HG02981 (cell line): ENCODE measurements around the gene SIGLEC9.

Source experiments
- ATAC-seq: cut with Tn5 transposase; IDR thresholded peaks from one replicate; pipeline ENCODE4 v1.9.1; 2021; ENCODE audit warnings: mild to moderate bottlenecking, moderate library complexity; ENCODE audit not compliant: unreplicated experiment

The SIGLEC9 gene

GRCh38 chr19:51124729-51125128, at the start of gene SIGLEC9:
SIGLEC9 (plus strand) TSS chr19:51124906; CDS start chr19:51124975, 69 bp downstream.
- ATAC-seq: no peak

GRCh38 chr19:51075998-51076397, 48.7 kb upstream of the SIGLEC9 start:
- ATAC-seq: no peak

DNA sequence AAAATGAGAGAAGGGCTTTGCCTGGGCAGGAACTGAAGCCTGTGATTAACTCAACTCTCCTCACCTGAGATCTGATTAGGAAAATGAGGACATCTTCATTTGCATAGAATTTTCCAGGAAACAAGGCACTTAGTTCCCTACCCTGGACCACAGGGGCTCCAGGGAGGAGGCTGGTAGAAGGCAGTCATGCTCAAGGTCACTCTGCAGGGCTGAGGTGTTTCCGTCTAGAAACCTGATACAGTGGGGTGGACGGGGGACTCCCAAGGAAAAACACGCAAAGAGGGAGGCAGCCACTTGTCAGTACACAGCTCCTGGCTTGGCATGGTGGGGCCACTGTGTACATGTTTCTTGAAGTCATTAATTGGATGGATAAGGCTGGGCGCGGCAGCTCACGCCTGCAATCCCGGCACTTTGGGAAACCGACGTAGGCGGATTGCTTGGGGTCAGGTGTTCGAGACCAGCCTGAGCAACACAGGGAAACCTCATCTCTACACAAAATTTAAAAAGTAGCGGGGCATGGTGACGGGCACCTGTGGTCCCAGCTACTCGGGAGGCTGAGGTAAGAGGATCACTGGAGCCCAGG, 48.0 kb upstream of the SIGLEC9 start:
- ATAC-seq: no peak

- no peak for ATAC-seq
Measured at GRCh38 chr19:51078104-51078503, 46.6 kb upstream of the SIGLEC9 start.

DNA sequence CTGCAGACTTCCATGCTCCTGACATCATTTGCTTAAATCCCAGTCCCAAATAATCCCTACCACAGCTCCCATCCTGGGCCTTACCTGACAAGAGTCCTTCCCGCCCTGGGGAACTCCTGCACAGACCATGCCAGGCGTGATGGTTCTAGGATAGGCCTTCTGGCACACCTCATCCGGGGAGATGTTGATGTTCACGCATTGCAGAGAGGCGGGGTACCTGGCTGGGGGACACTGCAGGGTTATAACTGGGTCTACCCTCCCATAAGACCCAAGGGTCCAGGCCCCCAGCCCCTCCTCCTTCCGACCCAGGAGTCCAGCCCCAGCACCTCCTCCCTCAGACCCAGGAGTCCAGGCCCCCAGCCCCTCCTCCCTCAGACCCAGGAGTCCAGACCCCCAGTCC, 46.0 kb upstream of the SIGLEC9 start:
- no peak for ATAC-seq

DNA sequence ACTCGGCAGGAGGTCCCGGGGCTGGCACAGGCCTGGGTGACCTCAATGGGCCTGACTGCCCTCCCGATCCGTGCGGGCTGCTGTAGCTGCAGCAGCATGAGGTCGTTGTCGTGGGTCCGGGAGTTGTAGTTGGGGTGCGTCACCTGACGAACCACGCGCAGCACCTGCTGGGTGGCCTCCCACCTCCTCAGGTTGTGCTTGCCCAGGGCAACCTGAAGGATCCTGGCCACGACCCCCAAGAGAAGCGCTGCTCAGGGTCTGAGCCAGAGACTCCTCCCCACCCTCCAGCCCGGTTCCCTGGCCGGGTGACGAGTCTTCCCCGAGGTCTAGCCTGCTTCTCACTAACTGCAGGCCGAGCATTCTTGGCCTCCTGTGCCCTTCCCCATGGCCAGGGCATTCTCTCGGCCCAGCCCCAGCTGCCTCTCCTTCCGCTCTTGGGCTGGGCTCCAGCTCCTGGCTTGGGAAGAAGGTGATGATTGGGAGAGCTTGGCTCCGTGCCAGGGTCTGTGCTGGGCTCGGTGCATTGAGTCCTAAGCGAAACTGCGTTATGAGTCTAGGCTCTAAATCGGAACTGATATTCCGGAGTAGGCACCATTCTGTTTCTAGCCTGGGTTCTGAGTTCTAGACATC, 45.1 kb upstream of the SIGLEC9 start:
- ATAC-seq: no peak

DNA sequence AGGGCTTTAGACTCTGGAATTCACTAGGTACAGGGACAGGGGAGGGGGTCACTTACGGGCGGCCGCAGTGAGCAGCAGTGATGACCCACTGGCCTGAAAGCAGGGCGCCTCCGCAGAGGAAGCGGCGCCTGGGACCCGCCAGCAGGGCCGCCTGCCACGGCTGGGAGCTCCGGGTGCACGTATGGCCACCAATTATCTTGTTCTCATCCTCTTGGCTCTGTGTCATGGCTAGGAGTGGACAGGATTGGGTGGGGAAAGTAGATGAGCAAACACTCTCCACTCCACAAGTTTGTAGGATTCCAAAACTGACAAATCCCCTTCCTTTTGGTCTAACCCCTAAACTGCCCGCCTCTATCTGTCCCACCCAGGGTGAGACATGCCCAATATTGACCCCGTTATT, 43.2 kb upstream of the SIGLEC9 start:
- no peak for ATAC-seq

GRCh38 chr19:51082611-51083010, 42.1 kb upstream of the SIGLEC9 start, which contains the start of gene KLK14:
KLK14 (minus strand) TSS chr19:51082887; CDS start chr19:51082614, 273 bp downstream.
- no peak for ATAC-seq

GRCh38 chr19:51083181-51083580, 41.5 kb upstream of the SIGLEC9 start:
- ATAC-seq: no peak

- ATAC-seq: no peak
Measured at GRCh38 chr19:51083783-51084182, 40.9 kb upstream of the SIGLEC9 start.

- ATAC-seq: no peak
Measured at GRCh38 chr19:51084505-51084904, 40.2 kb upstream of the SIGLEC9 start.

GRCh38 chr19:51086153-51086850, 38.4 kb upstream of the SIGLEC9 start:
- ATAC-seq: no peak

DNA sequence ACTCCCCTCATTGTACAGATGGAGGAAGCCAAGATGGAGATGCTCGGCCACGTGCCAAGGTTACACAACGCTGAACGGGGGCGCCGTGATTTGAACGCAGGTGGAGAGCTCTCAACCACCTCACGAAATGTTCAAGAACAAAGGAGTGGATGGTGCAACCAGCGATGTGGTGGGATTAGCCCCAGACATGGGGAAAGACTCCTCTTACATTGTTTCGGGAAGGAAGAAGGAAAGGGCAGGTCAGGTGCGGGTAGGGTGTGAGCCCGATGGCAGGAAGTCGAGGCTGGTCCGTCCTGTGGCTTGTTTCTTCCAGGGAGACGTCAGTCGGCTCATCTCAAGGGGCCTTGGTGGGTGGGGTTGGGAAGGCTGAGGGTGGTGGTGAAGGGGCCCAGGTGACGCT, 34.9 kb upstream of the SIGLEC9 start:
- no peak for ATAC-seq

DNA sequence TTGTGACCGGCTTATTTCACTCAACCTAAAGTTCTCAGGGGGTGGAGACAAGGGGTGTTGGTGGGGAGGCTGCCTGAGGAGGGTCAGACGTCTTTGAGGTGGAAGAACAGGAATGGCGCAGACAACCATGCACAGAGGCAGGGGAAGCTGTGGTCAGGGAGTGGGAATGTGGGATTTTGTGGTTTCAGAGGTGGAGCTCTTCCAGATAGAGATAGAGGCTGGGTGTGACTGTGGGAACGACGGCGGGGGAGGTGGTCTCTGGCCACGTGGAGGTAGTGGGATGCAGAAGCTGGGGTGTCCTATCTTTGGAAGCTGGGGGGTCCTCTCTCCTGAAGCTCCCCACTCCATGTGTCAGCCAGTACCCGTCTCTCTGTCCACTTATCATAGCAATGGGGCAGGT, 34.2 kb upstream of the SIGLEC9 start:
- ATAC-seq: no peak

DNA sequence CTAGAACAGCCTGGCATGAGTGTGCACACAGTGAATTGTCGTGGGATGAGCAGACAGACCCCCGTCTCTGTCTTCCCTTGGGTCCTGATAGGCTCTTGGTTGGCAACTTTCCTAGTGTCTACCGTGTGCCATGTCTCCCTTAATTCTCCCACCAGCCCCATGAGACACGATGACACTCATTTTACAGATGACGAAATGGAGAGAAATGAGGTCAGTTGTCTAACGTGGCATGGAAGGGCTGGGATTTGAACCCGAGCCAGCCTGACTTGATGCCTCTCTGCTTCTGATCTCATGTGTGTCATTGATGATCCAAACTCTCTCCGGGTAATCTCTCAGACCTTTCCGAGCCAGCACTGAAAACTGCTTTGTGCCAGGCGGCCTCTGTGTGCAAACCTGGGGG, 33.6 kb upstream of the SIGLEC9 start:
- no peak for ATAC-seq

GRCh38 chr19:51091895-51092873, 32.5 kb upstream of the SIGLEC9 start:
- ATAC-seq: no peak

- ATAC-seq: no peak
Measured at GRCh38 chr19:51093101-51093500, 31.6 kb upstream of the SIGLEC9 start.

DNA sequence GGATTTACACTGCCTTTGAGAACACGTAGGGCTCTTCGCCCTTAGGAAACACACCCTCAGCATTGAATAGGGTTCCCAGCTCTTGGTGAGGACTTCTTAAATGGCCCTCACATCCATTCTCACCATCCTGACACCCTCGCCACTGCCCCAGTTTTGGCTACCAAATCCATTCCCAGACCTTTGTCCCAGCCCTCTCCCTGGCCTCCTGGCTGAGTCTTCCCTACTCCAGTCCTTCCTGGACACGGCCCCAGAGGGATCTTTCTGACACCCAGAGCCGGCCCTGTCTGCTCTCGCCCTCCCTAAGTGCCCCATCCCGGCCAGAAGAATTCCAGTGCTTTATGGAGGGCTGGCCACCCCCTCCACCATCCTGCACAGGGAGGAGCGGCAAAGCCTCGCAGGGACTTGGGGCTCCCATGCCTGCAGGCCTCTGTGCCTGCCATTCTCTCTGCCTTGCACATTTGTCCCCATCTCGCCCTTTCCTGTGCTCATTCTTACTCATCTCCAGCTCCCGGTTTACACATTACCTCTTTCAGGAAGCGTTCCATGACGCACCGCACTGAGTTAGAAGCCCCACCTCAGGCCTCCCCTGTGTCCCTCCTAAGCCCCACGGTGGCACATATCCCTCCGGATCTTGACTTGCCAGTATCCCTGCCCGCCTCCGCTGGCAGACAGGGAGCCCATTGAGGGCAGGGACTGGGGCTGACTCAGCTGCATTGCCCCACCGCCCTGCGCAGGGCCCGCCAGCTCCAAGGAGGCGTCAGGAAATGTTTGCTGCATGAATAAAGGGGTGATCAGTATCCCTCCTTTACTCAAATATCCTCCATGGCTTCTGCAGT, 31.0 kb upstream of the SIGLEC9 start:
- no peak for ATAC-seq

DNA sequence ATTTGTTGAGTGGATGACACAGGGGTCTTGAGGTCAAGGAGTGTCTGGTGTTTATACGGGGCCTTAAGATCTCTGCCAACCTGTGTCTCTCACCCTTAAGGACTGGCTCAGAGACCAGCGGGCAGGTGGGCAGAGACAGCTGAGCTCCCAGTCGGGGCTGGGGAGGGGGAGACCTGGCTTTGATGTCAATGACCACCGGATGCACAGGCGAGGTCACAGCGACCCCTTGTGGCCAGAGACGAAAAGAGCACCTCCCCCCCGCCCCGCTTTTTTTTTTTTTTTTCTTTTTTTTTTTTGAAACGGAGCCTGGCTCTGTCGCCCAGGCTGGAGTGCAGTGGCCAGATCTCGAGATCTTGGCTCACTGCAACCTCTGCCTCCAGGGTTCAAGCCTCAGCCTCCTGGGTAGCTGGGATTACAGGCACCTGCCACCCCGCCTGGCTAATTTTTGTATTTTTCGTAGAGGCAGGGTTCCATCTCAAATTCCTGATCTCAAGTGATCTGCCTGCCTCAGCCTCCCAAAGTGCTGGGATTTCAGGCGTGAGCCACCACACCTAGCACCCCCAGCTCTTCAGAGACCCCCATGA, 29.9 kb upstream of the SIGLEC9 start:
- no peak for ATAC-seq
